K562 (cell line): Measurements from ENCODE around the gene DNAH1. TPM values are rescaled to one million over a fixed set of nuclear protein-coding genes. Genes with fewer than 3 reads are reported as not detected.

Experiments used
- ATAC-seq: fragments of 200-7000 bp; cut with Tn5 transposase; 3 replicates; pipeline ENCODE4 v1.9.1; 2020; ENCODE audit warnings: moderate library complexity
- BruUV-seq: library from RNA; stranded (reverse); fragments of 400-500 nt; replicated peaks from 2 replicates; lab custom pipeline; 2021; lab: Mats Ljungman, UMichigan
- CTCF ChIA-PET: fragments of 300-600 bp; formaldehyde crosslinking; extraction: SDS; loops from one replicate; lab custom pipeline; 2021; ENCODE audit warnings: low intra/inter-chr PET ratio; lab: Yijun Ruan, JAX
- POLR2A ChIA-PET: fragments of 300-600, 350-650 bp; sonication (Branson Sonifier 250); formaldehyde crosslinking; extraction: SDS; loops from one replicate; lab custom pipeline; 2021; ENCODE audit warnings: antibody characterized with exemption, inconsistent platforms; lab: Yijun Ruan, JAX
- DNase-seq, 4 experiments: peaks; one replicate each; pipeline versions ENCODE4 v3.0.0 to v3.0.0-alpha.2; 2011 to 2018; ENCODE audit warnings: low spot score in 3 of 4, mixed read lengths in 3 of 4; ENCODE audit errors: extremely low read depth in 1 of 4
- FAIRE-seq: peaks from 2 replicates; lab custom pipeline; 2011; peaks lifted over from hg19 to GRCh38; lab: Jason Lieb, UNC
- H2AFZ ChIP-seq: 2 replicates; pipeline ENCODE4 v1.6.0; 2011; ENCODE audit warnings: low read depth, low read length, control low read depth, inconsistent platforms
- H3K27ac ChIP-seq: fragments of 200-600 bp; 3 replicates; pipeline ENCODE4 v1.8.0; 2011; ENCODE audit warnings: low read depth, mild to moderate bottlenecking, control low read depth, inconsistent platforms, low read length, moderate library complexity, mixed read lengths; ENCODE audit errors: extremely low read depth
- H3K27me3 ChIP-seq, 2 experiments: fragments of 300-600 bp in 1 of 2; 2 replicates in 1 of 2; 3 replicates in 1 of 2; pipeline versions ENCODE4 v1.6.0 to v1.8.0; 2011; ENCODE audit warnings: inconsistent platforms in 2 of 2, low read length in 2 of 2, mild to moderate bottlenecking in 1 of 2, mixed read lengths in 1 of 2, moderate library complexity in 1 of 2; ENCODE audit not compliant: control insufficient read depth in 2 of 2, insufficient read depth in 2 of 2
- H3K36me3 ChIP-seq: fragments of 300-600 bp; 3 replicates; pipeline ENCODE4 v1.8.0; 2011; ENCODE audit warnings: mild to moderate bottlenecking, low read length, inconsistent platforms; ENCODE audit not compliant: control insufficient read depth, insufficient read depth
- H3K4me1 ChIP-seq, 2 experiments: fragments of 200-600 bp in 1 of 2; replicated peaks in 1 of 2; 2 replicates in 1 of 2; 3 replicates in 1 of 2; pipeline versions ENCODE4 v1.5.1 to v1.8.0; 2011; ENCODE audit warnings: inconsistent platforms in 2 of 2, low read length in 2 of 2, mild to moderate bottlenecking in 1 of 2, mixed read lengths in 1 of 2, moderate library complexity in 1 of 2; ENCODE audit not compliant: control insufficient read depth in 2 of 2, insufficient read depth in 2 of 2
- H3K4me2 ChIP-seq: 2 replicates; pipeline ENCODE4 v1.6.1; 2011; ENCODE audit warnings: low read length, control low read depth, inconsistent platforms, mixed read lengths; ENCODE audit not compliant: insufficient read depth
- H3K4me3 ChIP-seq: fragments of 200-600 bp; sonication (generic), shearing (Covaris generic); 2 replicates; pipeline ENCODE4 v1.5.1; 2016; ENCODE audit warnings: control low read depth, inconsistent platforms
- H3K79me2 ChIP-seq: fragments of 200-600 bp; 3 replicates; pipeline ENCODE4 v1.8.0; 2011; ENCODE audit warnings: low read length, inconsistent platforms; ENCODE audit not compliant: control insufficient read depth, insufficient read depth
- H3K9ac ChIP-seq, 2 experiments: 2 replicates each; pipeline versions ENCODE4 v1.6.0 to v1.6.1; 2011; ENCODE audit warnings: low read depth in 2 of 2, low read length in 2 of 2, control low read depth in 1 of 2, inconsistent platforms in 1 of 2, mild to moderate bottlenecking in 1 of 2, mixed read lengths in 1 of 2; ENCODE audit not compliant: insufficient read depth in 1 of 2
- H3K9me1 ChIP-seq: one replicate; pipeline ENCODE4 v1.6.0; 2011; ENCODE audit warnings: inconsistent platforms, mild to moderate bottlenecking, low read length, moderate library complexity; ENCODE audit not compliant: control insufficient read depth, insufficient read depth
- H3K9me3 ChIP-seq: replicated peaks from 2 replicates; pipeline ENCODE4 v1.5.1; 2011; ENCODE audit warnings: low read depth, low read length, inconsistent platforms; ENCODE audit not compliant: control insufficient read depth, insufficient read depth
- H4K20me1 ChIP-seq: replicated peaks from 2 replicates; pipeline ENCODE4 v1.6.1; 2011; ENCODE audit warnings: low read length, inconsistent platforms, mixed read lengths; ENCODE audit not compliant: control insufficient read depth, insufficient read depth
- BRF2 ChIP-seq: IDR thresholded peaks from 3 replicates; pipeline ENCODE4 v1.6.1; 2011; ENCODE audit warnings: borderline replicate concordance, mild to moderate bottlenecking; ENCODE audit not compliant: insufficient read length, insufficient read depth
- COPS2 ChIP-seq: fragments of 450-650 bp; conservative IDR thresholded peaks from 2 replicates; pipeline ENCODE4 v1.6.1; 2016; ENCODE audit warnings: mild to moderate bottlenecking, moderate library complexity
- CREM ChIP-seq: IDR thresholded peaks from 2 replicates; pipeline ENCODE4 v1.6.1; 2014; ENCODE audit warnings: antibody characterized with exemption, low read depth
- CTBP1 ChIP-seq: fragments of 450-650 bp; IDR thresholded peaks from 2 replicates; pipeline ENCODE4 v1.6.1; 2016; ENCODE audit warnings: borderline replicate concordance
- GMEB1 ChIP-seq: fragments of 250-450 bp; sonication (Bioruptor Pico); IDR thresholded peaks from 2 replicates; pipeline ENCODE4 v1.4.0; 2020; ENCODE audit warnings: mild to moderate bottlenecking
- GTF2A2 ChIP-seq: IDR thresholded peaks from 2 replicates; pipeline ENCODE4 v1.6.1; 2016; ENCODE audit warnings: mild to moderate bottlenecking, missing genetic modification characterization, missing compliant biosample characterization
- HNRNPLL ChIP-seq: fragments of 200-400 bp; formaldehyde crosslinking; IDR thresholded peaks from 2 replicates; pipeline ENCODE4 v1.6.1; 2017; ENCODE audit warnings: low read length, low read depth, mild to moderate bottlenecking; ENCODE audit not compliant: poor library complexity, severe bottlenecking
- PKNOX1 ChIP-seq: fragments of 450-650 bp; IDR thresholded peaks from 2 replicates; pipeline ENCODE4 v1.6.1; 2016
- ZBTB7A ChIP-seq: IDR thresholded peaks from 2 replicates; pipeline ENCODE4 v1.6.1; 2011; ENCODE audit warnings: low read depth, mild to moderate bottlenecking, low read length, moderate library complexity, borderline replicate concordance; ENCODE audit not compliant: control insufficient read depth
- WGBS: fragments of 100-300 bp; shearing (Covaris generic); methylation state at CpG from one replicate; pipeline ENCODE4 v1.1.6; 2016; ENCODE audit warnings: low coverage, mixed read lengths; ENCODE audit not compliant: insufficient coverage; ENCODE audit errors: missing lambda C conversion rate; 5-methylcytosine and 5-hydroxymethylcytosine counted together
- in situ Hi-C: fragments of 300-500 bp; cut with MboI; formaldehyde crosslinking; loops from 4 replicates; pipeline ENCODE4 v1.15.0; 2018; ENCODE audit warnings: inconsistent platforms, mixed read lengths
- intact Hi-C: fragments of 100-400 bp; cut with micrococcal nuclease; formaldehyde crosslinking; loops from 2 replicates; pipeline ENCODE4 v1.14.2; 2022
- polyA plus RNA-seq, 8 experiments: library from polyadenylated mRNA; depleted of rRNA in 4 of 8; stranded (reverse) in 5 of 8; unstranded in 3 of 8; fragments of >200 nt; fragmentation: Nextera tagmentation in 2 of 8; fragmentation: Illumina TruSeq in 1 of 8; extraction: Ambion mirVana in 2 of 8; extraction: Trizol in 1 of 8; gene quantifications; 2 replicates each; pipeline versions ENCODE4 v1.2.1 to v1.2.3, GENCODE V29; 2011 to 2014; ENCODE audit warnings: inconsistent platforms in 1 of 8, missing spikeins in 1 of 8
- total RNA-seq, 7 experiments: library from RNA; depleted of rRNA in 6 of 7; stranded (reverse); fragments of >200 nt in 6 of 7; fragmentation: Illumina TruSeq in 2 of 7; extraction: Trizol in 2 of 7; gene quantifications; 2 replicates each; pipeline versions ENCODE4 v1.2.1 to v1.2.3, GENCODE V29; 2011 to 2021; ENCODE audit warnings: low replicate concordance in 1 of 7
- TF ChIP-seq, protein P1 (sequence below): sonication (generic); formaldehyde crosslinking; IDR thresholded peaks from 2 replicates; pipeline ENCODE4 v1.5.0; 2020; ENCODE audit warnings: missing genetic modification reagents

Gene DNAH1
- total and polyA plus RNA-seq, 9 of the 15 experiments (the other 6 are each of a cell fraction or from before 2014, with no cell fraction given) = 0.04 to 0.84 (median 0.50) TPM

GRCh38 chr3:52315006-52315405, 1.1 kb upstream of the DNAH1 start:
- Histone ChIP-seq H3K4me2 (no peak overlapping the region), H3K36me3 (no peaks in the 10 kb centered on the region), H3K9me1 (no peaks in the 10 kb centered on the region), H3K27me3 (no peaks in the 10 kb centered on the region), H3K9ac (peak overlapping the region in 1 of 2 experiments; percentile 26; a peak in 1 of 4 replicates), H2AFZ (no peak overlapping the region), H3K4me3 (no peak overlapping the region), H3K9me3 (no peaks in the 10 kb centered on the region), H4K20me1 (no peaks in the 10 kb centered on the region), H3K79me2 (no peaks in the 10 kb centered on the region), H3K27ac (no peak overlapping the region), H3K4me1 (peaks cover 0 to 15% of the 10 kb centered on the region in 2 experiments; a peak in 3 of 5 replicates)
- TF ChIP-seq GTF2A2 = no peak
- no peak for TF ChIP-seq BRF2
- TF ChIP-seq CTBP1 = no peak
- no peak for TF ChIP-seq HNRNPLL
- TF ChIP-seq, protein P1, sequence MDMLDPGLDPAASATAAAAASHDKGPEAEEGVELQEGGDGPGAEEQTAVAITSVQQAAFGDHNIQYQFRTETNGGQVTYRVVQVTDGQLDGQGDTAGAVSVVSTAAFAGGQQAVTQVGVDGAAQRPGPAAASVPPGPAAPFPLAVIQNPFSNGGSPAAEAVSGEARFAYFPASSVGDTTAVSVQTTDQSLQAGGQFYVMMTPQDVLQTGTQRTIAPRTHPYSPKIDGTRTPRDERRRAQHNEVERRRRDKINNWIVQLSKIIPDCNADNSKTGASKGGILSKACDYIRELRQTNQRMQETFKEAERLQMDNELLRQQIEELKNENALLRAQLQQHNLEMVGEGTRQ (CRISPR knock-in tag) = no peak
- TF ChIP-seq COPS2 = no peak
- no peak for TF ChIP-seq ZBTB7A
- no peak for TF ChIP-seq CREM
- no peak for TF ChIP-seq GMEB1
- TF ChIP-seq PKNOX1 = no peak
- ATAC-seq (no peak), FAIRE-seq (no peak), DNase-seq (no peak)
- intact Hi-C loops (no loop called here), in situ Hi-C loops (no loop called here)
- CTCF ChIA-PET = no interaction called here
- BruUV-seq = no TSS peak
- WGBS = 39% methylated on average over 6 of the region's 6 CpGs
- POLR2A ChIA-PET = interaction anchor here (0.6 kb wide), 1 partner anchor 62 kb away, joined by 5 read pairs; no protein-coding TSS in a partner anchor
